NT2/D1 (cell line): ENCODE measurements around the gene DNM1L.

Experiments
- SUZ12 ChIP-seq: IDR thresholded peaks from 2 replicates; pipeline ENCODE4 v1.6.1; 2011; ENCODE audit not compliant: insufficient read length, insufficient read depth; ENCODE audit errors: extremely low read depth
- YY1 ChIP-seq: IDR thresholded peaks from 2 replicates; pipeline ENCODE4 v1.6.1; 2011; ENCODE audit not compliant: insufficient read length, insufficient read depth
- ZNF274 ChIP-seq: IDR thresholded peaks from 2 replicates; pipeline ENCODE4 v1.6.1; 2011; ENCODE audit warnings: mild to moderate bottlenecking, low read depth, low read length

GRCh38 chr12:32650508-32650907 lies 28.6 kb upstream of the DNM1L start:
- TF ChIP-seq SUZ12, result no peak
- no peak for TF ChIP-seq ZNF274
- TF ChIP-seq YY1, result no peak
